Urinary bladder (tissue), 4 donors: ENCODE results near the gene AQP2. TPM values are rescaled to one million over a fixed set of nuclear protein-coding genes. Genes with fewer than 3 reads are reported as not detected.

Source experiments
- DNase-seq: peaks from one replicate; pipeline ENCODE4 v3.0.0-alpha.2; 2015; ENCODE audit errors: extremely low spot score
- H3K27ac ChIP-seq: one replicate; pipeline ENCODE4 v1.5.1; 2013; ENCODE audit warnings: low read depth, mild to moderate bottlenecking, moderate library complexity
- H3K36me3 ChIP-seq: one replicate; pipeline ENCODE4 v1.6.1; 2013; ENCODE audit warnings: mild to moderate bottlenecking, moderate library complexity; ENCODE audit not compliant: insufficient read depth
- H3K4me1 ChIP-seq: one replicate; pipeline ENCODE4 v1.6.1; 2013; ENCODE audit warnings: mild to moderate bottlenecking, moderate library complexity; ENCODE audit not compliant: insufficient read depth
- H3K4me3 ChIP-seq: one replicate; pipeline ENCODE4 v1.5.1; 2013; ENCODE audit warnings: low read depth, low read length
- WGBS: extraction: QIAGEN DNeasy Blood & Tissue Kit; methylation state at CpG from one replicate; pipeline ENCODE4 v1.1.7; 2013; 5-methylcytosine and 5-hydroxymethylcytosine counted together
- polyA plus RNA-seq: library from polyadenylated mRNA; stranded (reverse); fragments of 200-250 nt; gene quantifications from one replicate; pipeline ENCODE4 v1.2.3, GENCODE V29; 2013
- total RNA-seq: library from RNA; depleted of rRNA; stranded (reverse); fragments of >200 nt; gene quantifications from one replicate; pipeline ENCODE4 v1.2.3, GENCODE V29; 2014
- donor health status: healthy with polysubstance abuse.
- donor health status: healthy.

The AQP2 gene
- total and polyA plus RNA-seq, 2 donors = 0.04 TPM; not detected in 1

- Histone ChIP-seq H3K4me3 (no peak overlapping the region), H3K27ac (no peak overlapping the region), H3K36me3 (no peaks in the 10 kb centered on the region), H3K4me1 (no peaks in the 10 kb centered on the region)
- WGBS = 88% methylated on average over 12 of the region's 12 CpGs
- DNase-seq = no peak
Observed at GRCh38 chr12:49969651-49970429, 19.3 kb downstream of the AQP2 start.

DNA sequence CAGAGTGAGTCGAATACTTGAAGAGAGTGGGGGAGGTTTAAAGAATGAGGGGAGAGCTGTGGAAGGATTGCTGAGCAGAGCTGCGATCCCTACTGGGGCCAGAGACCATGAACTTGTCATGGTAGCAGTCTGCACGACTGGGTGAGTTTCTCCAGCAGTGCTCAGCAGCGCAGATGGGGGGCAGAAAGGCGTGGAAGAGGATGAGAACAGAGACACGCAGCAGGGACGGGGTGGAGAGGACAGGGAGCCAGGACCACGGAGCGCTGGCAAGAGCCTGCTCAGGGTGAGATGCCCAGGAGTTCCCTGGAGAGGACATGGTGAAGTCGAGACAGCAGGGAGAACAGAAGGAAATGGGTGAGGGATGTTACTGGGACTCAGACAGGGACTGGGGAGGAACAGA, 20.1 kb downstream of the AQP2 start:
- H3K4me1 ChIP-seq = no peaks in the 10 kb centered on the region
- WGBS = 69% methylated on average over 10 of the region's 10 CpGs
- DNase-seq = no peak
- H3K36me3 ChIP-seq = no peaks in the 10 kb centered on the region
- no peak overlapping the region for H3K27ac ChIP-seq
- H3K4me3 ChIP-seq = no peak overlapping the region

DNA sequence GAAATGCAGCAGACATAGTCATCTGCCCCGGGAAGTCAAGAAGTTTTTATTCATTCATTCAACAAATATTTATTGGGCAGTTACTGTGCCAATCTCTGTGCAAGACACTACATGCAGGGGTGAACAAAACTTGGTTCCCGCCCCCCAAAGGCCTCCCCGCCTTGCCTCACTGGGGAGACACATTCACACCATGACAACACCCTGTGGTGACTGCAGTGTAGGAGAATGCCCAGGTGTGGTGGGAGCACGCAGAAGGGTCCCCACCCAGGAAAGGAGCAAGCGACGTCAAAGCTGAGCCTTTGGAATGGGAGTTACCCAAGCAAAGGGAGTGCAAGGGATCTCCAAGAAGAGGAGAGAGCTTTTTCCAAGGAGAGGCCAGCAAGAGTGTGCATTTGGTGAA, 20.6 kb downstream of the AQP2 start:
- H3K4me1 ChIP-seq = no peaks in the 10 kb centered on the region
- H3K4me3 ChIP-seq = no peak overlapping the region
- no peaks in the 10 kb centered on the region for H3K36me3 ChIP-seq
- 80% methylated on average over 6 of the region's 6 CpGs for whole genome bisulfite sequencing
- DNase-seq = no peak
- no peak overlapping the region for H3K27ac ChIP-seq

DNA sequence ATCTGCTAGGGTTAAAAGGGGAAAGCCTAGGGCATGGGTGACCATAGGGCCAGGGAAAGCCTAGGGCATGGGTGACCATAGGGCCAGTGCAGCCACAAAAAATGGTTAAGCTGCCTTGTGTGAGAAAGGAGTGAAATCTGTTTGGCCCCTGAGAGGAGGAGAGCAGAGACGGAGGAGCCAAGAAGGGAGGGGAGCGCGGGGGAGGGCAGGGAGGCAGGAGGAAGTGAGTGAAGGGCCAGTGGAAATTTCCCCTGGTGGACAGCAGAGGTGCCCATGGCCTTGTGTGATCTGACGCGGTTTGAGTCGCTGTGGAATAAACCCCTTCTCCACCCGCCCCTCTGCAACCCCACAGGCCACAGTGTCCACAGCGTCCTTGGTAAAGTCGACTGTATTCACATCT, 21.6 kb downstream of the AQP2 start:
- 84% methylated on average over 9 of the region's 9 CpGs for WGBS
- DNase-seq = no peak

DNA sequence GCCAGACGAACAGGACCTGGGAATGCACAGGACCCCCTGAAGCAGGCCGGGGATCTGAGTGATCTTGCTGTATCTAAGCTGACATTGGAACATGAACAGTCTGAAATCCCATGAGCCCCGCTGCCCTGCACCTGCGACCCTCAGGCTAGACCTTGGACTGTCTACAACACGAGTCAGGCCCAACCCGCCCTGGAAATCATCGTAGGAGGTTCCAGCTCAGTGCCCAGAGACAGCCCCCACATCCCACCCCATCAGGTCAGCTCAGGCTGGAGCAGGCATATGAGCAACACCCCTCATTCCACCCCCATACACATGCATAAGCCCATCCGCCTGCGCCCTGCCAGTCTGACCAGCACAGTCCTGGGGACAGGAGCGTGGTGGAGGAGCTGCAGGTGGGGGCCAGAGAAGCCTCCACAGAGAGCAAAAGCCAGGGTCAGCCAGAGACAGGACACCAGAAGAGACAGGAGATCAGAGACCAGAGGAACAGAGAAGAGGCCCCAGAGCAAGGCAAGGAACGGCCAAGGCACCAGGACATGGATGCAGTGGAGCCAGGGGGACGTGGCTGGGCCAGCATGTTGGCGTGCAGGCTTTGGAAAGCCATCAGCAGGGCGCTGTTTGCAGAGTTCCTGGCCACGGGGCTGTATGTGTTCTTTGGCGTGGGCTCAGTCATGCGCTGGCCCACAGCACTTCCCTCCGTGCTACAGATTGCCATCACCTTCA, 22.3 kb downstream of the AQP2 start, which contains the start of gene AQP6:
AQP6 (plus strand) TSS at position 307 of the 720 bp plus-strand sequence; CDS start at position 534, 227 bp downstream.
- no peak within 1 kb of the TSS for H3K27ac ChIP-seq
- WGBS = 90% methylated on average over 18 of the region's 18 CpGs
- DNase-seq = no peak
- H3K4me3 ChIP-seq = no peak within 1 kb of the TSS
- H3K36me3 ChIP-seq = no peaks in the 10 kb centered on the region
- H3K4me1 ChIP-seq = no peaks in the 10 kb centered on the region

More for the DNA sequence above, 21.6 kb downstream of the AQP2 start:
- Histone ChIP-seq H3K36me3 (no peaks in the 10 kb centered on the region), H3K4me1 (no peaks in the 10 kb centered on the region), H3K27ac (no peak overlapping the region), H3K4me3 (no peak overlapping the region)

DNA sequence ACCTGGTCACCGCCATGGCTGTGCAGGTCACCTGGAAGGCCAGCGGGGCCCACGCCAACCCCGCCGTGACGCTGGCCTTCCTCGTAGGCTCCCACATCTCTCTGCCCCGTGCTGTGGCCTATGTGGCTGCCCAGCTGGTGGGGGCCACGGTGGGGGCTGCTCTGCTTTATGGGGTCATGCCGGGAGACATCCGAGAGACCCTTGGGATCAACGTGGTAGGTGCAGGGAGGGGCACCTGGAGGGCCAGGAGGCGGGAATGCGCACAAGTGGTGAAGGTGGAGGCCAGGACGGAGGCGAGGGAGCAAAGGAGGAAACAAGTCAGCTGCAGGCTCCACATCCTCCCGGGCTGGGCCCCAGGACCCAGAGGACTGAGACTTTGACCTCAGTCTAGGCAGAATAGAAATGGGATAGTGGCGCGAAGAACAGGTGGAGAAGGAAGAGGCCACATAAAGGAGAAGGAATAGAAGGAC, 22.9 kb downstream of the AQP2 start:
- Histone ChIP-seq H3K36me3 (no peaks in the 10 kb centered on the region), H3K4me1 (no peaks in the 10 kb centered on the region), H3K4me3 (no peak overlapping the region), H3K27ac (no peak overlapping the region)
- 90% methylated on average over 19 of the region's 19 CpGs for WGBS
- DNase-seq = no peak

DNA sequence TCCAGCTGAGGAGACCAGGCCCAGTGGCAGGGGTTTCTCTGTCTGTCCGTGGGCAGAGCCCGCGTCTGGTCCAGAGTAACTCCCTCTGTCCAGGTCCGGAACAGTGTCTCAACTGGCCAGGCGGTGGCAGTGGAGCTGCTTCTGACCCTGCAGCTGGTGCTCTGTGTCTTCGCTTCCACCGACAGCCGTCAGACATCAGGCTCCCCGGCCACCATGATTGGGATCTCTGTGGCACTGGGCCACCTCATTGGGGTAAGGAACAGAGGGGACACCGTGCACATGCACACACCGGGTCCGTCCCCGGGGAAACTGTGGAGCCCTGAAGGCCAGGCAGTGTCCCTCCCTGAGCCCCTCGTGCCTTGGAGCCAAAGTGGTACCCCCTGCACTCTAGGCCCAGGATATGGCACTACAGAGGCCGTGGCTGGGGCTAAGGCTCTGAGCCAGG, 23.7 kb downstream of the AQP2 start:
- WGBS = 34% methylated on average over 15 of the region's 15 CpGs
- no peak overlapping the region for H3K27ac ChIP-seq
- no peaks in the 10 kb centered on the region for H3K4me1 ChIP-seq
- no peaks in the 10 kb centered on the region for H3K36me3 ChIP-seq
- H3K4me3 ChIP-seq = no peak overlapping the region
- DNase-seq = no peak

- H3K4me3 ChIP-seq = no peak overlapping the region
- H3K4me1 ChIP-seq = no peaks in the 10 kb centered on the region
- no peak for DNase-seq
- WGBS = 36% methylated on average over 8 of the region's 8 CpGs
- H3K36me3 ChIP-seq = no peaks in the 10 kb centered on the region
- H3K27ac ChIP-seq = no peak overlapping the region
Observed at GRCh38 chr12:49974677-49975317, 24.3 kb downstream of the AQP2 start.

GRCh38 chr12:49975318-49975761, 24.8 kb downstream of the AQP2 start:
- no peak for DNase-seq
- no peak overlapping the region for H3K27ac ChIP-seq
- WGBS = 48% methylated on average over 17 of the region's 17 CpGs

GRCh38 chr12:49976557-49976956, 26.0 kb downstream of the AQP2 start:
- 91% methylated on average over 2 of the region's 2 CpGs for WGBS
- Histone ChIP-seq H3K4me3 (no peak overlapping the region), H3K36me3 (no peaks in the 10 kb centered on the region), H3K4me1 (no peaks in the 10 kb centered on the region), H3K27ac (no peak overlapping the region)
- DNase-seq = no peak

More at GRCh38 chr12:49975318-49975761, 24.8 kb downstream of the AQP2 start:
- Histone ChIP-seq H3K36me3 (no peaks in the 10 kb centered on the region), H3K4me3 (no peak overlapping the region), H3K4me1 (no peaks in the 10 kb centered on the region)

- no peak overlapping the region for H3K27ac ChIP-seq
- DNase-seq = no peak
- H3K4me3 ChIP-seq = no peak overlapping the region
- H3K4me1 ChIP-seq = no peaks in the 10 kb centered on the region
- 85% methylated on average over 4 of the region's 4 CpGs for WGBS
- no peaks in the 10 kb centered on the region for H3K36me3 ChIP-seq
Observed at GRCh38 chr12:49978125-49978524, 27.6 kb downstream of the AQP2 start.

- 88% methylated on average over 10 of the region's 10 CpGs for whole genome bisulfite sequencing
- Histone ChIP-seq H3K4me3 (no peak overlapping the region), H3K36me3 (no peaks in the 10 kb centered on the region), H3K27ac (no peak overlapping the region), H3K4me1 (no peaks in the 10 kb centered on the region)
- peak; percentile 33 for DNase-seq
Observed at GRCh38 chr12:49979016-49979586, 28.6 kb downstream of the AQP2 start.

GRCh38 chr12:49979791-49980190, 29.3 kb downstream of the AQP2 start:
- Histone ChIP-seq H3K4me1 (no peaks in the 10 kb centered on the region), H3K4me3 (no peak overlapping the region), H3K27ac (no peak overlapping the region), H3K36me3 (no peaks in the 10 kb centered on the region)
- 90% methylated on average over 3 of the region's 3 CpGs for WGBS
- no peak for DNase-seq
